AG09309 (cell line): ENCODE data around the gene PROM2.

Experiments used
- DNase-seq: peaks from one replicate; pipeline ENCODE4 v3.0.0-alpha.2; 2010; ENCODE audit warnings: low read depth
- H3K4me3 ChIP-seq: 2 replicates; pipeline ENCODE4 v1.5.1; 2011; ENCODE audit warnings: mild to moderate bottlenecking, low read depth, low read length, moderate library complexity; ENCODE audit not compliant: control insufficient read depth
- CTCF ChIP-seq: IDR thresholded peaks from 2 replicates; pipeline ENCODE4 v1.5.1; 2011; ENCODE audit warnings: mild to moderate bottlenecking, low read depth, low read length, inconsistent platforms; ENCODE audit not compliant: insufficient read depth, control insufficient read depth; ENCODE audit errors: missing control alignments

The PROM2 gene

GRCh38 chr2:95310651-95311050 lies 36.4 kb downstream of the PROM2 start:
- no peak for TF ChIP-seq CTCF
- DNase-seq: no peak
- no peak overlapping the region for H3K4me3 ChIP-seq

- no peak for DNase-seq
- H3K4me3 ChIP-seq: no peak overlapping the region
- no peak for TF ChIP-seq CTCF
Measured at GRCh38 chr2:95311815-95312542, 37.7 kb downstream of the PROM2 start.

GRCh38 chr2:95312543-95313201 lies 38.4 kb downstream of the PROM2 start:
- no peak overlapping the region for H3K4me3 ChIP-seq
- no peak for TF ChIP-seq CTCF
- no peak for DNase-seq

- no peak overlapping the region for H3K4me3 ChIP-seq
- no peak for TF ChIP-seq CTCF
- DNase-seq: no peak
Measured at GRCh38 chr2:95313296-95314131, 39.3 kb downstream of the PROM2 start.

- DNase-seq: no peak
- no peak for TF ChIP-seq CTCF
- no peak overlapping the region for H3K4me3 ChIP-seq
Measured at GRCh38 chr2:95314598-95314963, 40.3 kb downstream of the PROM2 start.

DNA sequence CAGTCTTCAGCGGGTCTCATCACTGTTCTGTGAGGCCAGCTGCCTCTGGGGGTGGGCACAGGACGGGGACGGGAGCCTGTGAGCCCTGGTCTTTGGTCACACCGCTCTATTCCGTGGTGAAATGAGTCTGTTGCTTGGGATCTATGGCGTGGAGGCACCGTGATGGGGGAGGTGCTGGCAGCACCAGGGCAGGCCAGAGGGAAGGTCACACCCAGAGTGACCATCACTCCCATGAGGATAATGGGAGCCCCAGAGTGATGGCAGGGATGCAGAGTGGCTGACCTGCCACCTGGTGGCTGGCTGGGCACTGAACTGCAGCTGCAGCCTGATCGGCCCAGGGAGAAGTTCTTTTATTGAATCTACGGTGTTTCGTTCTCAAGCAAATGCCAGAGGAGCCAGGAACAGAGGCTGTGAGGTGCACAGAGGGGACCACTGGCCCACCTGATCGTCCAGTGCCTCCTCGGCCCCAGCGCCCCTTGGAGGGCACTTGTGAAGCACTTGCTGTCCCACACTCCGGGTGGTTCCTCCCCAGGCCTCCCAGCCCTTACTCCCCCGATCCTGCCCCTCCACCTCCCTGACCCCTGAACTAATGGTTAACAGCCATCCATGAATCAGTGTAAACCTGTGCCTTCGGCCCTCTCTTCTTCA lies 40.8 kb downstream of the PROM2 start:
- TF ChIP-seq CTCF: peak; percentile 67
- H3K4me3 ChIP-seq: no peak overlapping the region
- no peak for DNase-seq
